HCT116 (cell line): ENCODE measurements around the gene BCKDK. TPM values are rescaled to one million over a fixed set of nuclear protein-coding genes. Genes with fewer than 3 reads are reported as not detected.

Source experiments
- ATAC-seq: fragments of 200-7000 bp; cut with Tn5 transposase; 2 replicates; pipeline ENCODE4 v1.9.1; 2020; ENCODE audit warnings: mild to moderate bottlenecking, moderate library complexity
- BruUV-seq: library from RNA; stranded (reverse); fragments of 400-500 nt; replicated peaks from 2 replicates; lab custom pipeline; 2021; lab: Mats Ljungman, UMichigan
- CTCF ChIA-PET: fragments of 300-600 bp; sonication (Branson Sonifier 250); formaldehyde crosslinking; loops from one replicate; lab custom pipeline; 2021; ENCODE audit warnings: antibody characterized with exemption; lab: Charles Lee
- POLR2A ChIA-PET: fragments of 300-600, 350-600 bp; sonication (Branson Sonifier 250); formaldehyde crosslinking; loops from one replicate; lab custom pipeline; 2021; ENCODE audit warnings: antibody characterized with exemption; lab: Charles Lee
- RAD21 ChIA-PET, 2 experiments: fragments of 300-600 bp; sonication (Branson Sonifier 250); formaldehyde crosslinking; loops; one replicate each; lab custom pipeline; 2023; ENCODE audit warnings: low total read pairs in 2 of 2; ENCODE audit not compliant: uncharacterized antibody in 2 of 2, unreplicated experiment in 2 of 2, low non-redundant PET in 1 of 2; lab: Charles Lee
- DNase-seq: peaks from one replicate; pipeline ENCODE4 v3.0.0-alpha.2; 2010; ENCODE audit warnings: low read depth, low spot score
- H2AFZ ChIP-seq: fragments of 200-600 bp; shearing (Covaris generic), sonication (generic); 2 replicates; pipeline ENCODE4 v1.6.1; 2017; ENCODE audit warnings: low read depth, mixed run types, mixed read lengths, antibody characterized with exemption, low read length; ENCODE audit not compliant: poor library complexity, severe bottlenecking
- H3K27ac ChIP-seq: 2 replicates; pipeline ENCODE4 v1.5.1; 2012; ENCODE audit warnings: low read depth, low read length
- H3K27me3 ChIP-seq: fragments of 200-600 bp; sonication (generic); 2 replicates; pipeline ENCODE4 v1.6.1; 2016; ENCODE audit warnings: mixed run types, low read length, mixed read lengths; ENCODE audit not compliant: insufficient read depth
- H3K36me3 ChIP-seq, 2 experiments: fragments of 200-500 bp in 1 of 2; fragments of 200-600 bp in 1 of 2; sonication (Bioruptor generic) in 1 of 2; sonication (generic) in 1 of 2; 2 replicates each; pipeline versions ENCODE4 v1.5.1 to v1.6.1; 2014 to 2016; ENCODE audit warnings: low read length in 2 of 2, inconsistent platforms in 1 of 2, mixed read lengths in 1 of 2, mixed run types in 1 of 2; ENCODE audit not compliant: insufficient read depth in 2 of 2, control insufficient read depth in 1 of 2
- H3K4me1 ChIP-seq, 2 experiments: fragments of 200-600 bp in 1 of 2; sonication (generic) in 1 of 2; 2 replicates each; pipeline versions ENCODE4 v1.5.1 to v1.6.1; 2012 to 2017; ENCODE audit warnings: low read length in 2 of 2, inconsistent platforms in 1 of 2, mild to moderate bottlenecking in 1 of 2, mixed read lengths in 1 of 2, mixed run types in 1 of 2, moderate library complexity in 1 of 2; ENCODE audit not compliant: insufficient read depth in 2 of 2, control insufficient read depth in 1 of 2
- H3K4me2 ChIP-seq: fragments of 200-600 bp; sonication (generic); 2 replicates; pipeline ENCODE4 v1.6.1; 2017; ENCODE audit warnings: mixed run types, low read length, mixed read lengths
- H3K4me3 ChIP-seq, 2 experiments: fragments of 200-600 bp in 1 of 2; sonication (generic) in 1 of 2; replicated peaks in 1 of 2; 2 replicates each; pipeline ENCODE4 v1.5.1; 2011 to 2016; ENCODE audit warnings: low read length in 2 of 2, control low read depth in 1 of 2, low read depth in 1 of 2, mild to moderate bottlenecking in 1 of 2, mixed read lengths in 1 of 2, mixed run types in 1 of 2
- H3K79me2 ChIP-seq: fragments of 200-600 bp; sonication (generic); 2 replicates; pipeline ENCODE4 v1.6.1; 2017; ENCODE audit warnings: mild to moderate bottlenecking, mixed run types, low read length, moderate library complexity, mixed read lengths; ENCODE audit not compliant: insufficient read depth
- H3K9ac ChIP-seq: fragments of 200-600 bp; sonication (generic); 2 replicates; pipeline ENCODE4 v1.6.1; 2016; ENCODE audit warnings: low read length, mixed read lengths
- H3K9me2 ChIP-seq: fragments of 200-600 bp; sonication (generic), shearing (Covaris generic); 2 replicates; pipeline ENCODE4 v1.6.1; 2017; ENCODE audit warnings: mixed run types, mild to moderate bottlenecking, moderate library complexity; ENCODE audit not compliant: insufficient read depth
- H3K9me3 ChIP-seq, 2 experiments: fragments of 200-500 bp in 1 of 2; fragments of 200-600 bp in 1 of 2; sonication (Bioruptor generic) in 1 of 2; sonication (generic) in 1 of 2; 2 replicates each; pipeline ENCODE4 v1.6.1; 2014 to 2017; ENCODE audit warnings: low read length in 2 of 2, mixed read lengths in 2 of 2, inconsistent platforms in 1 of 2, low read depth in 1 of 2, mild to moderate bottlenecking in 1 of 2, mixed run types in 1 of 2, moderate library complexity in 1 of 2; ENCODE audit not compliant: control insufficient read depth in 1 of 2, insufficient read depth in 1 of 2
- H4K20me1 ChIP-seq: fragments of 200-600 bp; sonication (generic), shearing (Covaris generic); 2 replicates; pipeline ENCODE4 v1.6.1; 2017; ENCODE audit warnings: mixed run types, mild to moderate bottlenecking, moderate library complexity; ENCODE audit not compliant: insufficient read depth
- CBX3 ChIP-seq: IDR thresholded peaks from 2 replicates; pipeline ENCODE4 v1.6.1; 2012; ENCODE audit warnings: low read depth
- CTCF ChIP-seq, 3 experiments: fragments of 200-600 bp in 1 of 3; sonication (generic) in 1 of 3; IDR thresholded peaks in 2 of 3; conservative IDR thresholded peaks in 1 of 3; 2 replicates each; pipeline ENCODE4 v1.5.1; 2012 to 2017; ENCODE audit warnings: low read depth in 2 of 3, low read length in 2 of 3, antibody characterized with exemption in 1 of 3, borderline replicate concordance in 1 of 3, control low read depth in 1 of 3, mild to moderate bottlenecking in 1 of 3, mixed read lengths in 1 of 3, mixed run types in 1 of 3, moderate library complexity in 1 of 3; ENCODE audit not compliant: insufficient read depth in 1 of 3
- EZH2phosphoT487 ChIP-seq: fragments of 200-600 bp; IDR thresholded peaks from 2 replicates; pipeline ENCODE4 v1.6.1; 2018; ENCODE audit warnings: antibody characterized with exemption, borderline replicate concordance
- ZBTB33 ChIP-seq: IDR thresholded peaks from 2 replicates; pipeline ENCODE4 v1.6.1; 2011; ENCODE audit warnings: mild to moderate bottlenecking, low read length, moderate library complexity; ENCODE audit not compliant: insufficient replicate concordance; ENCODE audit errors: extremely low read depth
- intact Hi-C: fragments of 100-400 bp; cut with micrococcal nuclease; formaldehyde crosslinking; loops from 2 replicates; pipeline ENCODE4 v1.10.0; 2022
- total RNA-seq: library from RNA; stranded (reverse); gene quantifications from one replicate; pipeline ENCODE4 v1.2.1, GENCODE V29; 2021; ENCODE audit not compliant: unreplicated experiment

BCKDK gene
- total RNA-seq, 1 experiment from 2014 or later = 60.7 TPM

GRCh38 chr16:31131841-31132271 is 23.7 kb downstream of the BCKDK start:
- no peak overlapping the region for H3K4me2 ChIP-seq
- H2AFZ ChIP-seq = no peak overlapping the region
- H3K9me2 ChIP-seq = no peaks in the 10 kb centered on the region
- ATAC-seq = no peak
- ChIA-PET RAD21 (no interaction called here), CTCF (interaction anchor here (0.6 to 1.6 kb wide), 2 partner anchors 10 to 29 kb away, joined by 4 to 8 read pairs; no protein-coding TSS in a partner anchor)
- peaks cover 8 to 14% of the 10 kb centered on the region in 2 experiments; a peak in 3 of 4 replicates for H3K36me3 ChIP-seq
- no peaks in the 10 kb centered on the region for H3K9me3 ChIP-seq
- H3K27ac ChIP-seq = no peak overlapping the region; the same call in 1 of the 2 replicates
- H3K79me2 ChIP-seq = peaks cover 7% of the 10 kb centered on the region; the same call in 1 of the 2 replicates
- H4K20me1 ChIP-seq = no peaks in the 10 kb centered on the region
- intact Hi-C loops = no loop called here
- no peak overlapping the region for H3K4me3 ChIP-seq
- TF ChIP-seq EZH2phosphoT487 (no peak), CBX3 (no peak), ZBTB33 (no peak), CTCF (IDR thresholded peaks at IDR 0.05 in 2 of 3, conservative IDR thresholded peaks at IDR 0.05 in 1 of 3; ENCODE audit: borderline replicate concordance in 1 of 3, insufficient read depth in 1 of 3, low read depth in 2 of 3, low read length in 2 of 3) (no peak)
- TF ChIP-seq, all 23 proteins: peak for 0
- no peaks in the 10 kb centered on the region for H3K27me3 ChIP-seq
- no peak for DNase-seq
- POLR2A ChIA-PET = interaction anchor here (1.4 to 2.4 kb wide), 2 partner anchors 11 to 14 kb away, joined by 3 to 7 read pairs; partner anchors contain the start of gene KAT8
- no TSS peak for BruUV-seq
- H3K4me1 ChIP-seq = peaks cover 29 to 45% of the 10 kb centered on the region in 2 experiments
- no peak overlapping the region for H3K9ac ChIP-seq
